Astrocyte (in vitro differentiated cells and primary cell): ENCODE results near the gene KRT37. TPM values are rescaled to one million over a fixed set of nuclear protein-coding genes. Genes with fewer than 3 reads are reported as not detected.
A peak's percentile ranks its signal among the peaks of the same experiment; 100 is the strongest.

Experiments used
- DNase-seq: peaks from one replicate; pipeline ENCODE4 v3.0.0-alpha.2; 2010; ENCODE audit warnings: low read depth
- FAIRE-seq: peaks from 2 replicates; lab custom pipeline; 2011; peaks lifted over from hg19 to GRCh38; lab: Jason Lieb, UNC
- H2AFZ ChIP-seq: 2 replicates; pipeline ENCODE4 v1.6.0; 2012; ENCODE audit warnings: low read depth, low read length, inconsistent platforms
- H3K27ac ChIP-seq: 2 replicates; pipeline ENCODE4 v1.5.1; 2011; ENCODE audit warnings: low read depth, low read length, inconsistent platforms
- H3K27me3 ChIP-seq: 2 replicates; pipeline ENCODE4 v1.6.0; 2011; ENCODE audit warnings: low read length, inconsistent platforms; ENCODE audit not compliant: insufficient read depth
- H3K36me3 ChIP-seq: 2 replicates; pipeline ENCODE4 v1.5.1; 2011; ENCODE audit warnings: low read length, inconsistent platforms; ENCODE audit not compliant: insufficient read depth
- H3K4me1 ChIP-seq: 2 replicates; pipeline ENCODE4 v1.5.1; 2011; ENCODE audit warnings: low read length, inconsistent platforms; ENCODE audit not compliant: insufficient read depth
- H3K4me2 ChIP-seq: 2 replicates; pipeline ENCODE4 v1.6.0; 2012; ENCODE audit warnings: low read length, inconsistent platforms
- H3K4me3 ChIP-seq: 2 replicates; pipeline ENCODE4 v1.5.1; 2011; ENCODE audit warnings: low read depth, mild to moderate bottlenecking, low read length, inconsistent platforms; ENCODE audit not compliant: insufficient read depth
- H3K79me2 ChIP-seq: 2 replicates; pipeline ENCODE4 v1.6.0; 2012; ENCODE audit warnings: mild to moderate bottlenecking, low read length, inconsistent platforms; ENCODE audit not compliant: insufficient read depth
- H3K9ac ChIP-seq: 2 replicates; pipeline ENCODE4 v1.6.0; 2012; ENCODE audit warnings: mild to moderate bottlenecking, low read length, inconsistent platforms
- H3K9me3 ChIP-seq: 2 replicates; pipeline ENCODE4 v1.5.1; 2012; ENCODE audit warnings: low read depth, mild to moderate bottlenecking, low read length, inconsistent platforms; ENCODE audit not compliant: insufficient read depth
- H4K20me1 ChIP-seq: 2 replicates; pipeline ENCODE4 v1.6.0; 2012; ENCODE audit warnings: low read length, inconsistent platforms; ENCODE audit not compliant: insufficient read depth
- H3K27ac Mint-ChIP-seq: one replicate; pipeline ENCODE4 v1.8.0; 2021; ENCODE audit warnings: mild to moderate bottlenecking, mixed read lengths; ENCODE audit not compliant: unreplicated experiment
- H3K27me3 Mint-ChIP-seq: one replicate; pipeline ENCODE4 v1.8.0; 2021; ENCODE audit warnings: low read depth, mixed read lengths; ENCODE audit not compliant: unreplicated experiment
- H3K36me3 Mint-ChIP-seq: one replicate; pipeline ENCODE4 v1.8.0; 2021; ENCODE audit warnings: low read depth, mixed read lengths; ENCODE audit not compliant: unreplicated experiment
- H3K4me1 Mint-ChIP-seq: one replicate; pipeline ENCODE4 v1.8.0; 2021; ENCODE audit warnings: low read depth, mixed read lengths; ENCODE audit not compliant: unreplicated experiment
- H3K4me3 Mint-ChIP-seq: one replicate; pipeline ENCODE4 v1.8.0; 2021; ENCODE audit warnings: mild to moderate bottlenecking, moderate library complexity, mixed read lengths; ENCODE audit not compliant: unreplicated experiment
- H3K9me3 Mint-ChIP-seq: one replicate; pipeline ENCODE4 v1.8.0; 2021; ENCODE audit warnings: mild to moderate bottlenecking, mixed read lengths; ENCODE audit not compliant: unreplicated experiment
- EZH2 ChIP-seq: IDR thresholded peaks from 2 replicates; pipeline ENCODE4 v1.6.1; 2012; ENCODE audit warnings: mild to moderate bottlenecking, low read length, inconsistent platforms; ENCODE audit not compliant: insufficient read depth
- total RNA-seq: library from RNA; stranded (reverse); gene quantifications from 2 replicates; pipeline ENCODE4 v1.2.1, GENCODE V29; 2021
- TF ChIP-seq, protein P1 (sequence below): IDR thresholded peaks from 2 replicates; pipeline ENCODE4 v1.5.1; 2011; ENCODE audit warnings: low read depth, mild to moderate bottlenecking, inconsistent platforms, low read length, moderate library complexity; ENCODE audit not compliant: insufficient read depth

Gene KRT37
- total RNA-seq, 1 donor from 2014 or later, result not detected

DNA sequence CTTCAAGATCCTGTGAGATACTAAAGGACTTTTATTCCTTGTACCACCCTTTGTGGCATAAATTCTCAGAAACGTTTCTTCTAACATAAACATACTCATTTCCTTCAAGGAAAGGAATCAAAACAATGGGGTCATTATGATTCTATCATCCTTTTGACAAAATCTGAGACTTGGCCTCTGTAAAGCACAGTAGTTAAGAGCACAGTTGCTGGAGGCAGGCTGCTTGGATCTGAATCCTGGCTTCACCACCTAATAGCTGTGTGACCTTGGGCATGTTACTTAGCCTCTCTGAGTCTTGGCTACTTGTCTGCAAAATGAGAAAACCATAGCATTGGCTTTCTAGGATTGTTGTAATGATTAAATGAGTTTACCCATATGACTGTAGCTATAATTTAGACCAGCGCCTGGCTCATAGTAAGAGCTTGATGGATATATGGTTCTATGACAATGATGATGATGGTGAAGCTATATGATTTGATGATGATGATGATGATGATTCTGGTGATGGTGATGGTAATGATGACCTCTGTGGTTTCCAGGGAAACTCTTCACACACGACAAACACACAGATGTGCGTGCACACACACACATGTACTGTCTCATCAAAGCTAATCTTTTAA lies 20.9 kb downstream of the KRT37 start:
- Histone ChIP-seq H3K9ac (peak overlapping the region; percentile 0), H3K4me1 (peaks cover 36% of the 10 kb centered on the region), H3K79me2 (no peaks in the 10 kb centered on the region), H3K4me3 (no peak overlapping the region), H3K27me3 (no peaks in the 10 kb centered on the region), H3K4me2 (peak overlapping the region; percentile 67), H2AFZ (no peak overlapping the region), H3K9me3 (no peaks in the 10 kb centered on the region), H4K20me1 (no peaks in the 10 kb centered on the region), H3K36me3 (no peaks in the 10 kb centered on the region), H3K27ac (peak overlapping the region; percentile 67)
- H3K27me3 Mint-ChIP-seq, result peaks cover 5% of the 10 kb centered on the region
- no peak overlapping the region for H3K4me3 Mint-ChIP-seq
- no peaks in the 10 kb centered on the region for H3K36me3 Mint-ChIP-seq
- peak; percentile 54 for FAIRE-seq
- TF ChIP-seq EZH2, result no peak
- TF ChIP-seq, protein P1, sequence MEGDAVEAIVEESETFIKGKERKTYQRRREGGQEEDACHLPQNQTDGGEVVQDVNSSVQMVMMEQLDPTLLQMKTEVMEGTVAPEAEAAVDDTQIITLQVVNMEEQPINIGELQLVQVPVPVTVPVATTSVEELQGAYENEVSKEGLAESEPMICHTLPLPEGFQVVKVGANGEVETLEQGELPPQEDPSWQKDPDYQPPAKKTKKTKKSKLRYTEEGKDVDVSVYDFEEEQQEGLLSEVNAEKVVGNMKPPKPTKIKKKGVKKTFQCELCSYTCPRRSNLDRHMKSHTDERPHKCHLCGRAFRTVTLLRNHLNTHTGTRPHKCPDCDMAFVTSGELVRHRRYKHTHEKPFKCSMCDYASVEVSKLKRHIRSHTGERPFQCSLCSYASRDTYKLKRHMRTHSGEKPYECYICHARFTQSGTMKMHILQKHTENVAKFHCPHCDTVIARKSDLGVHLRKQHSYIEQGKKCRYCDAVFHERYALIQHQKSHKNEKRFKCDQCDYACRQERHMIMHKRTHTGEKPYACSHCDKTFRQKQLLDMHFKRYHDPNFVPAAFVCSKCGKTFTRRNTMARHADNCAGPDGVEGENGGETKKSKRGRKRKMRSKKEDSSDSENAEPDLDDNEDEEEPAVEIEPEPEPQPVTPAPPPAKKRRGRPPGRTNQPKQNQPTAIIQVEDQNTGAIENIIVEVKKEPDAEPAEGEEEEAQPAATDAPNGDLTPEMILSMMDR, result no peak
- peak overlapping the region; percentile 86 for H3K27ac Mint-ChIP-seq
- DNase-seq, result no peak
- H3K9me3 Mint-ChIP-seq, result no peaks in the 10 kb centered on the region
- H3K4me1 Mint-ChIP-seq, result peaks cover 31% of the 10 kb centered on the region

DNA sequence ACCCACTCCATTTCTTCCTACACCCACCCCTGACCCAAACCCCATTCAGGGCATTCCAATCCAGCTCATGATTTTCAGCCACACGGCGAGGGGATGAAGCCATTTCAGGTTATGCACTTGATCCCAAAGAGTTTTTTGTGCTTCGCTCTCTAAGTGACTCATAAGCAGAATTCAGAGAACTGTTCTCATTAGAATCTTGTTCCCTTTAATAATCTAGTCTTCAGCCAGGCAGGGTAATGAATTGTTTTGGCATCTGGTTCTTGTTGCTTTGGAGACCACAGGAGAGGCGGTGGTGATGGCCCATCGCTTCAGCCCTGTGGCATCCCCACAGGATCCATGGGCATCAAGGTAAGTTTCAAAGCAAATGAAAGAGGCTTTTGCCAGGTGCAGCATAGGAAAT lies 22.2 kb downstream of the KRT37 start:
- FAIRE-seq (no peak), DNase-seq (peak; percentile 77)
- Histone ChIP-seq H3K9ac (peak overlapping the region; percentile 30), H3K9me3 (no peaks in the 10 kb centered on the region), H3K36me3 (no peaks in the 10 kb centered on the region), H3K27ac (peak overlapping the region; percentile 67), H3K27me3 (no peaks in the 10 kb centered on the region), H3K79me2 (no peaks in the 10 kb centered on the region), H3K4me2 (peak overlapping the region; percentile 27), H3K4me1 (peaks cover 36% of the 10 kb centered on the region), H4K20me1 (no peaks in the 10 kb centered on the region), H2AFZ (no peak overlapping the region), H3K4me3 (no peak overlapping the region)
- peaks cover 3% of the 10 kb centered on the region for H3K9me3 Mint-ChIP-seq
- H3K4me3 Mint-ChIP-seq, result no peak overlapping the region
- no peak for TF ChIP-seq EZH2
- TF ChIP-seq, protein P1, result no peak
- H3K36me3 Mint-ChIP-seq, result no peaks in the 10 kb centered on the region
- peaks cover 31% of the 10 kb centered on the region for H3K4me1 Mint-ChIP-seq
- H3K27ac Mint-ChIP-seq, result peak overlapping the region; percentile 56
- peaks cover 5% of the 10 kb centered on the region for H3K27me3 Mint-ChIP-seq

- Histone ChIP-seq H3K36me3 (no peaks in the 10 kb centered on the region), H3K4me1 (peaks cover 13% of the 10 kb centered on the region), H3K27ac (no peak within 1 kb of the TSS), H3K9ac (no peak within 1 kb of the TSS), H4K20me1 (no peaks in the 10 kb centered on the region), H3K4me3 (no peak within 1 kb of the TSS), H3K79me2 (no peaks in the 10 kb centered on the region), H3K4me2 (no peak within 1 kb of the TSS), H3K9me3 (no peaks in the 10 kb centered on the region), H2AFZ (no peak within 1 kb of the TSS), H3K27me3 (no peaks in the 10 kb centered on the region)
- TF ChIP-seq EZH2, result no peak
- TF ChIP-seq, protein P1, result no peak
- FAIRE-seq, result no peak
- no peak within 1 kb of the TSS for H3K27ac Mint-ChIP-seq
- DNase-seq, result no peak
- peaks cover 8% of the 10 kb centered on the region for H3K27me3 Mint-ChIP-seq
- H3K9me3 Mint-ChIP-seq, result peaks cover 6% of the 10 kb centered on the region
- H3K36me3 Mint-ChIP-seq, result no peaks in the 10 kb centered on the region
- no peak within 1 kb of the TSS for H3K4me3 Mint-ChIP-seq
- peaks cover 17% of the 10 kb centered on the region for H3K4me1 Mint-ChIP-seq
Measured at GRCh38 chr17:41396996-41397660, 27.3 kb downstream of the KRT37 start, which contains the start of gene KRT31. KRT31 (minus strand) TSS chr17:41397608; CDS start chr17:41397539, 69 bp downstream.
